Activated CD4-positive, alpha-beta T cell treated with anti-CD3 and anti-CD28 coated beads, Interleukin-2, amount 10 ng/mL, durations not matched to agents 7 days and 5 days (primary cell): Measurements from ENCODE around the gene SET. TPM values are rescaled to one million over a fixed set of nuclear protein-coding genes. Genes with fewer than 3 reads are reported as not detected.
"Not testable (repeated sequence)": the region's sequence is repeated elsewhere in the genome, so short reads cannot be mapped to it uniquely, and the experiment has no call there.

Source experiments
- CTCF ChIA-PET: fragments of 350-600 bp; sonication (Branson Sonifier 250); formaldehyde crosslinking; loops from one replicate; lab custom pipeline; 2021; ENCODE audit warnings: antibody characterized with exemption; lab: Charles Lee
- POLR2A ChIA-PET: fragments of 350-600 bp; sonication (Branson Sonifier 250); formaldehyde crosslinking; loops from one replicate; lab custom pipeline; 2021; ENCODE audit warnings: antibody characterized with exemption; lab: Charles Lee
- DNase-seq: peaks from one replicate; pipeline ENCODE4 v3.0.0-alpha.2; 2020
- H3K27ac Mint-ChIP-seq: one replicate; pipeline ENCODE4 v1.8.0; 2021; ENCODE audit warnings: mild to moderate bottlenecking, moderate library complexity, mixed read lengths
- H3K27me3 Mint-ChIP-seq: one replicate; pipeline ENCODE4 v1.8.0; 2021; ENCODE audit warnings: mixed read lengths
- H3K36me3 Mint-ChIP-seq: one replicate; pipeline ENCODE4 v1.8.0; 2021; ENCODE audit warnings: low read depth, mixed read lengths
- H3K4me1 Mint-ChIP-seq: one replicate; pipeline ENCODE4 v1.8.0; 2021; ENCODE audit warnings: mixed read lengths
- H3K4me3 Mint-ChIP-seq: one replicate; pipeline ENCODE4 v1.8.0; 2021; ENCODE audit warnings: mild to moderate bottlenecking, moderate library complexity, mixed read lengths
- H3K9me3 Mint-ChIP-seq: one replicate; pipeline ENCODE4 v1.8.0; 2021; ENCODE audit warnings: mixed read lengths
- total RNA-seq, 2 experiments: library from RNA; stranded (reverse); gene quantifications; one replicate each; pipeline ENCODE4 v1.2.3, GENCODE V29; 2021

SET gene
- total RNA-seq, 2 experiments from 2014 or later, result 476 to 482 TPM

GRCh38 chr9:128666481-128666941 is 22.5 kb upstream of the SET start:
- H3K9me3 Mint-ChIP-seq, H3K4me3 Mint-ChIP-seq, DNase-seq, H3K27ac Mint-ChIP-seq, POLR2A ChIA-PET, H3K36me3 Mint-ChIP-seq, H3K4me1 Mint-ChIP-seq, H3K27me3 Mint-ChIP-seq: not testable (repeated sequence)
- CTCF ChIA-PET, result interaction anchor here (0.5 to 1.5 kb wide), 2 partner anchors 10 to 864 kb away, joined by 4 to 10 read pairs; no protein-coding TSS in a partner anchor

DNA sequence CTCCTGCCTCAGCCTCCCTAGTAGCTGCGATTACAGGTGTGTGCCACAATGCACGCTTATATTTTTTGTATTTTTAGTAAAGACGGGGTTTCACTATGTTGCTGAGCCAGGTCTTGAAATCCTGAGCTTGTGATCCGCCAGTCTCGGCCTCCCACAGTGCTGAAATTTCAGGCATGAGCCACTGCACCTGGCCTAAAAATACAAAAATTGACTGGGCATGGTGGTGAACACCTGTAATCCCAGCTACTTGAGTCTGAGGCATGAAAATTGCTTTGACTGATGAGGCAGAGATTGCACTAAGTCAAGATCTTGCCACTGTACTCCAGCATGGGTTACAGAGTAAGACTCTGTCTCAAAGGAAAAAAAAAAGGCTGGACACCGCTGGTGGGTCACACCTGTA is 19.2 kb upstream of the SET start:
- no peak overlapping the region for H3K4me3 Mint-ChIP-seq
- no peaks in the 10 kb centered on the region for H3K27me3 Mint-ChIP-seq
- no peaks in the 10 kb centered on the region for H3K36me3 Mint-ChIP-seq
- no peaks in the 10 kb centered on the region for H3K9me3 Mint-ChIP-seq
- no peaks in the 10 kb centered on the region for H3K4me1 Mint-ChIP-seq
- no peak for DNase-seq
- ChIA-PET CTCF (interaction anchor here (0.6 to 2.0 kb wide), 2 partner anchors 21 to 22 kb away, joined by 5 to 6 read pairs; no protein-coding TSS in a partner anchor), POLR2A (no interaction called here)
- H3K27ac Mint-ChIP-seq, result no peak overlapping the region

- no peak overlapping the region for H3K27ac Mint-ChIP-seq
- CTCF ChIA-PET, result interaction anchor here (0.7 to 3.3 kb wide), 9 partner anchors 8 to 154 kb away, joined by 3 to 15 read pairs (median 6); partner anchors contain the start of gene ENDOG
- H3K36me3 Mint-ChIP-seq, result no peaks in the 10 kb centered on the region
- no peaks in the 10 kb centered on the region for H3K9me3 Mint-ChIP-seq
- H3K27me3 Mint-ChIP-seq, result no peaks in the 10 kb centered on the region
- DNase-seq, result no peak
- H3K4me1 Mint-ChIP-seq, result no peaks in the 10 kb centered on the region
- H3K4me3 Mint-ChIP-seq, result no peak overlapping the region
- POLR2A ChIA-PET, result interaction anchor here (0.5 kb wide), 1 partner anchor 11 kb away, joined by 5 read pairs; no protein-coding TSS in a partner anchor
These were observed 13.6 kb upstream of the SET start for GRCh38 chr9:128675382-128675781.

DNA sequence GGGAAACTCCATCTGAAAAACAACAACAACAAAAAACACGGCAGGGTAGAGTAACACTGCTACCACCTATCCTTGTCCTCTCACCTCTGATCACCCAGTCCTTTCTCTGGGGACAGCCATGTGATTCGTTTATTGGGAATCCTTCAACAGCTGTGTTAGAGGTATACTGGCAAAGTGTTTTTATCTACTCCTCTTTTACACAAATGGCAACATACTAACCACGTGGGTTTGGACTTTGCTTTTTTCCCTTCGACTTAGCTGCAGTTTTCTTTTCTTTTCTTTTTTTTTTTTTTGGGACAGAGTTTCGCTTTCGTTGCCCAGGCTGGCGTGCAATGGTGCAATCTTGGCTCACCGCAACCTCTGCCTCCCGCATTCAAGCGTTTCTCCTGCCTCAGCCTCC is 11.2 kb upstream of the SET start:
- no peak overlapping the region for H3K27ac Mint-ChIP-seq
- no peak overlapping the region for H3K4me3 Mint-ChIP-seq
- ChIA-PET CTCF (interaction anchor here (0.6 to 3.3 kb wide), 6 partner anchors 10 to 223 kb away, joined by 3 to 10 read pairs (median 4); no protein-coding TSS in a partner anchor), POLR2A (interaction anchor here (0.6 kb wide), 1 partner anchor 23 kb away, joined by 3 read pairs; no protein-coding TSS in a partner anchor)
- DNase-seq, result no peak
- no peaks in the 10 kb centered on the region for H3K9me3 Mint-ChIP-seq
- peaks cover 4% of the 10 kb centered on the region for H3K4me1 Mint-ChIP-seq
- no peaks in the 10 kb centered on the region for H3K36me3 Mint-ChIP-seq
- H3K27me3 Mint-ChIP-seq, result no peaks in the 10 kb centered on the region

GRCh38 chr9:128683340-128684064 is 5.5 kb upstream of the SET start:
- Mint-ChIP-seq H3K4me1 (peaks cover 53% of the 10 kb centered on the region), H3K4me3 (peak overlapping the region; percentile 99), H3K36me3 (peaks cover 12% of the 10 kb centered on the region), H3K27ac (peak overlapping the region; percentile 99), H3K27me3 (no peaks in the 10 kb centered on the region), H3K9me3 (no peaks in the 10 kb centered on the region)
- ChIA-PET CTCF (interaction anchor here (0.9 to 2.7 kb wide), 6 partner anchors 8 to 125 kb away, joined by 3 to 15 read pairs (median 4); partner anchors contain the start of gene PKN3), POLR2A (interaction anchor here (0.6 kb wide), 1 partner anchor 33 kb away, joined by 4 read pairs; no protein-coding TSS in a partner anchor)
- DNase-seq, result peak; percentile 34

GRCh38 chr9:128684065-128684324 is 5.0 kb upstream of the SET start:
- POLR2A ChIA-PET, result interaction anchor here (0.6 to 0.7 kb wide), 2 partner anchors 33 to 615 kb away, joined by 3 to 4 read pairs; no protein-coding TSS in a partner anchor
- CTCF ChIA-PET, result interaction anchor here (0.7 to 2.7 kb wide), 8 partner anchors 9 to 125 kb away, joined by 3 to 15 read pairs (median 3); partner anchors contain the start of gene PKN3
- H3K27ac Mint-ChIP-seq, result peak overlapping the region; percentile 99
- no peaks in the 10 kb centered on the region for H3K9me3 Mint-ChIP-seq
- no peak for DNase-seq
- H3K36me3 Mint-ChIP-seq, result peaks cover 12% of the 10 kb centered on the region
- H3K4me1 Mint-ChIP-seq, result peaks cover 53% of the 10 kb centered on the region
- H3K27me3 Mint-ChIP-seq, result no peaks in the 10 kb centered on the region
- peak overlapping the region; percentile 99 for H3K4me3 Mint-ChIP-seq

DNA sequence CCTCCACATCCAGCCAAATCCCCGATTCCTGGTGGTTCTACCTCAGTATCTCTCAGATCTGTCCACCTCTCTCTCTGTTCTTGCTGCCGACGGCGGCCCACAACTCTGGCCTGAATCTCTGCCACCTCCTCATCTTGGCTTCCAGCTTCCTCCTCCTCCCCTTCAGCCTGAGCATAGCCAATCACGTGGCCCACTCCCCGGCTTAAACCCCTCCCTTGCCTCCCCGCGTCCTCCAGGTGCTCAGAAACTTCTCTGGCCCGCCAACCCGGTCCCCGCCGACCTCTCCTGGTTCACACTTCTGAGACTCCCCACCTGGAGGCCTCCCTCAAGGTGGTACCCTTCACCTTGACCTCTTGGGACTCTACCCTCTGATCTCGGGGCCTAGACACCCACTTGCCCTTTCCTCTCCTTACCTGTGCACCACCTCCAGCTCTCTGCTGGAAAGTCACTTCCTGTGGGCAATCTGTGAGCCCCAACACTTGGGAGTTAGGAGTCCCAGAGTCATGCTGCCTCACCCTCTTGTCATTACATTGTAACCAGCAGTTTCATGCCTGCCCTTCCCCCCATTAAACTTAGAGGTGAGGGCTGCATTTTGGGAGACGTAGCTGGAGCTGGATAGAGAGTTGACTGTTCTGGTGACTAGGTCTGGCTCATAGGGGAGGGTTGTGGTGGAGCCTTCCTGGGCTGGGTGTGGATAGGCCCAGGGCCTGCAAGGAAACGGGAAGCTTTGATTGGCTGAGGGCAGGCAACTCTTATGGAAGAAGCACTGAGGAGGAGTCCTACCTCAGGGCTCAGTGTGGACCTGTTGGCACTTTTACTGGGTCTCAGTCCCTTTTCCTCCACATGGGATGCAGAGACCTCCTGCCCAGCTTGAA is 4.5 kb upstream of the SET start:
- Mint-ChIP-seq H3K9me3 (no peaks in the 10 kb centered on the region), H3K36me3 (peaks cover 12% of the 10 kb centered on the region), H3K4me1 (peaks cover 53% of the 10 kb centered on the region), H3K27me3 (no peaks in the 10 kb centered on the region), H3K4me3 (peak overlapping the region; percentile 99), H3K27ac (peak overlapping the region; percentile 99)
- DNase-seq, result peak; percentile 85
- ChIA-PET POLR2A (interaction anchor here (0.6 to 0.7 kb wide), 3 partner anchors 34 to 616 kb away, joined by 3 to 4 read pairs (median 3); no protein-coding TSS in a partner anchor), CTCF (interaction anchor here (0.6 to 2.7 kb wide), 10 partner anchors 9 to 260 kb away, joined by 3 to 15 read pairs (median 3); partner anchors contain the start of genes ENDOG and PKN3)

- DNase-seq, result peak; percentile 70
- Mint-ChIP-seq H3K9me3 (no peaks in the 10 kb centered on the region), H3K4me3 (peak overlapping the region; percentile 99), H3K27me3 (no peaks in the 10 kb centered on the region), H3K27ac (peak overlapping the region; percentile 99), H3K36me3 (peaks cover 17% of the 10 kb centered on the region), H3K4me1 (peaks cover 53% of the 10 kb centered on the region)
- ChIA-PET POLR2A (interaction anchor here (0.6 kb wide), 1 partner anchor 37 kb away, joined by 3 read pairs; no protein-coding TSS in a partner anchor), CTCF (interaction anchor here (0.5 to 2.7 kb wide), 3 partner anchors 11 to 25 kb away, joined by 3 to 15 read pairs (median 5); no protein-coding TSS in a partner anchor)
These were observed 3.2 kb upstream of the SET start for GRCh38 chr9:128685636-128686489.

GRCh38 chr9:128687453-128687852 is 1.6 kb upstream of the SET start:
- Mint-ChIP-seq H3K27ac (peak overlapping the region; percentile 99), H3K36me3 (peaks cover 28% of the 10 kb centered on the region), H3K4me1 (peaks cover 61% of the 10 kb centered on the region), H3K4me3 (no peak overlapping the region), H3K9me3 (no peaks in the 10 kb centered on the region), H3K27me3 (no peaks in the 10 kb centered on the region)
- CTCF ChIA-PET, result interaction anchor here (0.6 to 1.3 kb wide), 4 partner anchors 9 to 18 kb away, joined by 3 read pairs; partner anchors contain the start of gene PKN3
- no peak for DNase-seq
- POLR2A ChIA-PET, result no interaction called here

- Mint-ChIP-seq H3K9me3 (no peaks in the 10 kb centered on the region), H3K36me3 (peaks cover 37% of the 10 kb centered on the region), H3K27me3 (no peaks in the 10 kb centered on the region), H3K27ac (peak overlapping the region; percentile 72), H3K4me3 (peak overlapping the region; percentile 52), H3K4me1 (peaks cover 62% of the 10 kb centered on the region)
- DNase-seq, result peak; percentile 60
- ChIA-PET POLR2A (no interaction called here), CTCF (interaction anchor here (0.5 to 2.6 kb wide), 5 partner anchors 8 to 132 kb away, joined by 3 to 8 read pairs (median 4); partner anchors contain the start of genes ENDOG and PKN3)
These were observed 312 bp downstream of the SET start for GRCh38 chr9:128689293-128689774.
